HG03045 (cell line): ENCODE measurements around the gene ZBTB20.

Experiments used
- ATAC-seq: cut with Tn5 transposase; IDR thresholded peaks from one replicate; pipeline ENCODE4 v1.9.1; 2021; ENCODE audit warnings: mild to moderate bottlenecking, moderate library complexity; ENCODE audit not compliant: unreplicated experiment

Gene ZBTB20

DNA sequence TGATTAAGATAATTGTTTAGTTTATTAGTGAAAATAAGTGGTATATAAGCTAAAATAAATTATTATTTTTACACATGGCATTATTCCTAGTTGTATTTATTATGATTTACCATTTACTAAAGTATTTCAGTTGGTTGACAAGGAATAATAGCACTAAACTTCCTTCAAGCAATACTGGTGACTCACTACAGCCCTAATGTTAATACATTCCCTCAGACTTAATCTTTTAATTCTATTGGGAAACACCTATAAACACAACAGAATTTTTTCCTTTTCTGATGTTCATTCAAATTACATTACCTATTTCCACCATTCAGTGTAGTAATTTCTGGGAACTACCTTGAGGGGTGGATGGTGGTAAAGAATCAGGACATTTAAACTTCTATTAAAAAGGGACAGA lies 589.3 kb downstream of the ZBTB20 start:
- ATAC-seq: no peak

DNA sequence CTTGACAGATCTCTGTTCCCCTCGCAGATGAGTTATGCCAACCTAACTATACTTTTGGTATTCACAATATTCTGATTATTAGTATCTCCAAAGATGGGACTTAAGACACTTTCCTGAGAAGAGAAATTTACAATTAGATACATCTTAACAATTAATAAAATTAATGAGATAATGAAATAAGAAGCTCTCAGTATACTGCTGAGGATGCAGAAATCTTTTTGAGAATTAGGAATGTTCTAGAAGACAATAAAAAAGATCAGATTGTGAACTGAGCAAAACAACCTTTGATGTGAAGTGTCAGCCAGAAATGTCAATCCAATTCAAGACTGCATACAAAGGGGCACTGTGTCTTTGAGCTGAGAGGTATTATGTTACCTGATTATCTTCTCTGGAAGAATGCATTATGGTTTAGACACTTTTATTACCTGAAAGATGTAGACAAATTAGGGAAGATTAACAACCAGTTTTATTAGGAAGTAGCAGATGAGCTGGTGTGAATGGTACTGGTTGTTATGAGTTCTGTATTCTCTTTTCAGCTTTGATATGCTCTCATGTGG lies 590.4 kb downstream of the ZBTB20 start:
- no peak for ATAC-seq

DNA sequence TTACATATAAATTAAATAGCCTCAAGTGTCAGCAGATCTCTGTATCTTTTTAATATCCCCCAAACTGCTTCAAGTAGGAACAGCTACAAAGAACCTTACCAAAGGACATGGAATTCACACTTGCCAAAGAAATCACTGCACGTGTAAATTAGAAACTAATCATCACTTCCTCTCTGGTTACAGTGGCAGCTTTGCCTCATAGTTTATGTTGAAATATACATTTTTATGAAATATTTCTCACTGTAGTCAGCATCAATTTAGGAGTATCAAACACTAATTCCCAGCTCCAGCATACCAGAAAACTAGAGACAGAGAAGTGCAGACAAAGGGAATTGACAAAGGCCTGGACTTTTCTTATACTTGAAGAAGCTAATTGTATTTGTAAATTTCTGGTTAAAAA lies 592.4 kb downstream of the ZBTB20 start:
- no peak for ATAC-seq

DNA sequence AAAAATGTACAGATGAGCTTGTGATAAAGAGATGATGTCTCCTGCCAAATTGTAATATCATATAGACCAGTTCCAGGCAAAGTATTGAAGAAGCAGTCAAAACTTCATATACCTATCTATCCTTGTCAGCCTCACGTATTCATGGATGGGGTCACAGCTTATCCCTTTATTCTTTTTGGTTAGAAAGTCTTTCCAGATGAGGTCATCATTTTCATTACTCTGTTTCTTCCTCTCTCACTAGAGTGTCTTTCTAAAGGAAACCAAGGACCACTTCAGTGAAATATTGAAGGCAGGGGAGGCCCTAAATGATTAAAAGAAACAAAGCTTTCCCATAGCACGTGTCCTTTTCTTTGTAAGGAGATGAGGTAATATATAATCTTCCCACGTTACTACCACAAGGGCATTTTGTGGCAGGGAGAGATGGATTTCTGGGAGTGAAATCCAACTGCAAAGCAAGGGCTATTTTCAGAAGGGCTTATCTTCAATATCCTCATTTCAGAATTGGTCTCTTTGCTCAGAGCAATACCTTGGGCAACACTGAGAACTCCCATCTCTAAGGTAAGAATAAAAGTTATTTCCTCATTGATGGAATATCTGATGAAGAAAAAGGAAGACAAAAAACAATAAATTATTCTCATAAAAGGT lies 593.0 kb downstream of the ZBTB20 start:
- no peak for ATAC-seq

DNA sequence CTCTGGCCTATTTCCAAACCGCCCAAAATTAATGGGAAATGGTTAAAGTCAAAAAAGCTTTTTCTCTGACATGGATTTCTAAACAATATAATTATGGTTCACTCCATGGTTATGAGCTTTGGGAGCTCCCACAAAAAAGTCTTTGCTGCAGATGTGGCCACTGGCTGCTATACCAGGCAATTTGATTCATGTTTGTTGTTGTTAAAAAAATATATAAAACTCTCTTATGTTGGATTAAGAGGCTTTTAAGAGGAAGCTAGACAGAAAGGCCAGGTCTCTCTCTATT lies 594.6 kb downstream of the ZBTB20 start:
- ATAC-seq: no peak

DNA sequence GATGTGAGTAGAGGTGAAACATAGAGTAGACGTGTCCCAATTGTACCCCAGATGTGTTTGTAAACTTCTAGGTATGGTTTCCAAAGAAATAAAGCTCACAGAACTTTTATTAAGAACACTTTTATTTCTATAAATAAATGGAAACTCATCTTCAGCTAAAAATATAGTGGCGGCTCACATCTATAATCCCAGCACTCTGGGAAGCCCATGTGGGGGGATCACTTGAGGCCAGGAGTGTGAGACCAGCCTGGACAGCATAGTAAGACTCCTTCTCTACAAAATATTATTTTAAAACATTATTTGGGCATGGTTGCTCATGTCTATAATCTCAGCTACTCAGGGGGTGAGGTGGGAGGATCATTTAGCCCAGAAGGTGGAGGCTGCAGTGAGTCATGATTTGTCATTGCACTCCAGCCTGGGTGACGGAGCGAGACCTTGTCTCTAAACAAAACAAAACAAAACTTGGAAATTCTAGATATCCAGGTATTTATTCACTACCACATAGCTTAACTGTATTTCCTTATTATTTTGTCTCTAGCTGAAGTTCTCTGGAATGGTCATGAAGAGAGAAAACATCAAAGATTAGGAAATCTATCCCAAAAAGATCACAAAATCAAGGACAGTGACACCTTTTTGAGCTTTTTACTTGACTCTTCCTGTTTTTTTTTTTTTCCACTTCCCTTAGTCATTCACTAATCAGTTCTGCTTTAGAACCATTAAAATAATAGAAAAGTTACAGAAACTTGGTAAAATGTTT lies 595.1 kb downstream of the ZBTB20 start:
- ATAC-seq: no peak

DNA sequence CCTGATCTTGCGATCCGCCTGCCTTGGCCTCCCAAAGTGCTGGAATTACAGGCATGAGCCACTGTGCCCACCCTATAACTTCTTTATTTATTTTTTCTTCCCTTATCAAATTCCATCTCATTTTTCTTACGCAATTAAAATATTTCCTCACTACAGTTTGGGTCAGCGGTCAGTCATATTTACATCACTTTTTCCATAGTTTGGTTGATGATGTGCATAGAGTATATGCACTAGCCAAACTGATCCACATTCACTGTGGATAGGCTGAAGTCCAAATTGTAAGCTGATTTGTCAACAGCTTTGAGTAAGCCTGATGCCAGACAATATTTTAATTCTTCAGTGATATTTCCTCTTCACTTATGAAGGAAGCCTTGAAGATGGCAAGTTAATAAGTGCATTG lies 596.9 kb downstream of the ZBTB20 start:
- ATAC-seq: no peak

DNA sequence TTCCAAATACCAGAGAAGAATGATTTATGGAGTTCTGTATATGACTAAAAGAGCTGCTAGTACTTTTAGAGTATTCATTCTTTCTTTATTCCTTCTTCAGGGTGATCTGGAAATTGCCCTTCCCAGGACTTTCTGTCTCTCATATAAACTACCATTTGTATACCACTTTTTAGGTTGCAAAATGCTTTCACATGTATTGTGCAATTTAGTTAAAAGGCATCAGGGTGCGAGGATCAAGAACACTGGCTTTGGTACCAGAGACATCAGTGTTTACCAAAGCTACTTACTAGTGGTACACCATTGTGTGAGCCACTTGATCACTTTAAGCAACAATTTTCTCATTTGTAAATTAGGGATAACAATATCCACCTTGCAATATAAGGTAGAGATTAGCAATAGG lies 601.9 kb downstream of the ZBTB20 start:
- ATAC-seq: no peak

DNA sequence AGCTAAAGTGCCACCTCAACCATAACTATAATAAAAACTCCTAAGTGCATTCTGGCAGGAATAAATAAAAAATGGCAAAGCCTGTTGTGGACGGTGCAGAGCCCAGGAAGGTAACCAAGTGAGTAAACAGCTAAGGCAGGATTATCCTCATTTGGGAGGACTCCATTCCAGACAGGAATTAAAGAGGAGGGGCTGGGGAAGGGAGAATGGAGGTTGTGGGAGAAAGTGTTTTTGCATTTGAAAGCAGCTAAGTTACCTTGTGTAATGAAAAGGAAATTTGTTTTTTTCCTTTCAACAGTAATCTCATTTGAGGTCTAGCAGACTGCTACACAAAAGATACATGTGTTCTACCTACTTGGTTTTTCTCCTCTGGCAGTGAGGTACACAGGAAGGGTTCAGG lies 604.7 kb downstream of the ZBTB20 start:
- no peak for ATAC-seq

DNA sequence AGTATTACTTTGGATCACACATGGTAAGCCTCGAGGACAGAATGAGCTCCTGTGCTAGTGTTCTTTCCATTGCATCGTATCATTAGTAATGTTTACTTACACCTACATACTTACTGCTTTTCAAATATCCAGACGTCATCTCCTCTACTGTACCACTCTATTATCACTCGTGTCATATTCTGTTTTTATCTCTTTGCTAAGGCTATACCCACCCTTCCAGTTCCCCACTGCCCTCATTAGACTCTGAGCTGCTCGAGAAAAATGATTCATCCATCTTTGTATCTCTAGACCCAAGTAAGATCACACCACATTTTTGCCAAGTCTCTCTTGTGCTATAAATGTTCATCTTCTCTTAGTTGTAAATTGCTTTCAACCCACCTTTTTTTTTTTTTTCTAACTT lies 607.6 kb downstream of the ZBTB20 start:
- ATAC-seq: no peak

DNA sequence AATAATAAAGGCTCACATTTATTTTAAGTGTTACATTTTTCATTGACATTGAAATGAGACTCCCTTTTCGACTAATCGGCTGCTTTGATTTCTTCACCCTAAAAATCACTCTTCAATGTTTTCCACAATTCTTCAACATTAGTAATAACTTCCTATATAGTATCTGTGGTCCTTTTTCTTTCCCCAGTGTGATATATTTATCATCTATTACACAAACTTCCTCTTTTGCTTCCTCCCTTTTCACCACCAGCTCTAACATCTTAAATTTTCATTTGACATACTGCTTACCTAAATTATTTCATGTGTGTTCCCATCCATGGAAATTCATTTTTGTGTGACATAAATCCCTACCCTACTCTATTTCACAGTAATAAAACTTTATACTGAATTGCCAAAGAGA lies 608.9 kb downstream of the ZBTB20 start:
- no peak for ATAC-seq

DNA sequence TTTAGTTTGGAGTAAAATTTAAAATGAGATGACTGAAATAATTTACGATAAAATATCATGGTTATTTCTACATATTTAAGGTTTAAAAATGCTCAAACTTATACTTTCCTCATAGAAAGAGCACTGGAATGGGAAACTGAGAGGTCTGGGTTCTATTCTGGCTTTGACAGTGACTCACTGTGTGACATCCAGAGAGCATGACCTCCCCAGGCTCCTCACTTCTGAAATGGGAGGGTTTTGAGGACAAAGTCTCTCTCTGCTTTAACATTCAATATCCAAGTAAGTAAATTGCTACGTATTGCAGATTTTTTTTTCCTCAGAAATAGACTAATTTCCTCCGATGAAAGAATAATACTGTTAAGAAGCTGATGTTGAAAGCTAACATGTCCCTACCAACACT lies 618.6 kb downstream of the ZBTB20 start:
- ATAC-seq: no peak

DNA sequence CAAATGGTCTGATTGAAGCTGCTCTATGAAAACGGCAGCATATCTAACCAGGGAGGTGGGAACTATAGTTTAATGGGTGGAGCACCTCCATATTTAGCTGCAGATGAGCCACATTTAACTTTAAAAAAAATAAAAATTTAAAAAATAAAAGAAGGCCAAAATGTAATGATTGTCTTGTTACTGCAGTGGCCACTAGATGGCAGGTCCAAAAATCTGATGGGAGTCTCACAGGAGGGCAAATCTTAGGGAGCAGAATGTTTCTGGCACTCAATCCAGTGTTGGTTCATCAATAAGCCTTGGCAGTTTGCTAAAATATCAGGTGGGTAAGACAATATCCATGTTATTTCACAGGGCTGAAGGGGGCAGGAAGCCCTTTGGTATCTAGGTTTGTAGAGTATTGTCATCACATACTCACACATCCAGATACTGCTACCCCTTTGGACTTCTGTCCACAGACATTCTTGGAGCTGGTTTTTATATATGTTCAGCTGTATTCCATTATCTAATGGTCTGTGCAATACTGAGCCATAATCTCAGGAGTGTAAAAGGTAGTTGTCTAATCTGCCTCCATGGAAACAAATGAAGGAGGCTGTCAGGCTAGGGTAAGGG lies 619.9 kb downstream of the ZBTB20 start:
- no peak for ATAC-seq

DNA sequence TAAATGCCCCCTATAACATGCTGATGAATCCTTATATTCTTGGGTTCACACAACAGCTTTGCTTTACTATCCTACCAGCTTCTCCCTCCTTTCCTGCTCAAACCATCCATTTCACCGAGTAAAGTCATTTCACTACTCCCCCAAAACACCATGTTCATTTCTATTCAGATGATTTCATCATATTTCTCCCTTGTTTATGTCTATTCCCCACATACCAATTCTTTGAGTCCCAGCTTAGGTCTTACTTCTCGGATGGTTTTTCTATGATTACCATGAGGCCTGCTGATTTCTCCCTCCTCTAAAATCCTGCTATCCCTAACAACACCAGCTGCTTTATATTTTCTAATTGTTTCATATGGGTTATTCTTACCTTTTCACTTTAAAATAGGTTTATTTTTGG lies 621.8 kb downstream of the ZBTB20 start:
- ATAC-seq: no peak

DNA sequence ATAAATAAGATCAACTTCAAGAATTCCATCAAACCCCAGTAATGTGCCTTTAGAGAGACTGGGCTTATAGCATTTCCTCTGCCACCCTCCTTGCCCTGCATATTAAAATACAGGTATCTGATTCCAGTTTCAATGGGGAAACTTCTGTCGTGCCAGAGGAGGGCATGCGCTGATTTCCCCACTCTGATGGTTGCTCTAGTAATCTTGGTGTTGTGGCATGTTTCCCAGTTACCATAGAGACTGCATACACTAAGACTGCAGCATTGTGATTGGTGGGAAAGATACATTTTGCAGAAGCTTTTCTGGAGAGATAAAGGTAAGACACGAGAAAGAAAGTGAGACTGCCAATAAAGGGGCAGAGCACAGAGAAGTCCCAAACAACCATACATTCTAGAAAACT lies 627.7 kb downstream of the ZBTB20 start:
- peak; percentile 79 for ATAC-seq

DNA sequence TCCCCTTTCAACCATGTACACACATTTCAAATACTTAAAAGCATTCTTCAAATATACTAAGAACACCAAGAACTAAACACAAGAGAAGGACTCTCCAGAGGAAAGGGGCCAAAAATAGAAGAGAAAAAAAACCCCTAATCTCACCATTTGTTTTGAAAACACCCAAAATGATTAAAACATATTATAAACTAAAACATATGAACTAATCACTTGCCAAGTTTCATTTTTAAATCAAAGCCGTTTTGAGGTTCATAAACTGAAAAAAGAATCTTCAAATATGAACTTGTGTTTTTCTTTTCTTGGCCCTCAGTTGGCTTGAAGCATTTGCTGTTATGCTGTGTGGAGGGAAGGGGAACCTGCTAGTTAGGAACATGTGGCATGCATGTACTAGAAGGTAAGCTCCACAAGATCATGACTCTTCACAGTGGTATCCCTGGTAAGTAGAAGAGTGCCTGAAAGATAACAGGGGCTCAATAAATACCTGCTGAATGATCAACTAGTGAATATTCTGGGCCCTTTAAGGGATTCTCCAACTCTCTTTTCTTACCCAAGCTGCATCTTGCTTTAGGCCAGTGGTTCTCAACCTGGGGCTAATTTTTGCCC lies 628.8 kb downstream of the ZBTB20 start:
- no peak for ATAC-seq

DNA sequence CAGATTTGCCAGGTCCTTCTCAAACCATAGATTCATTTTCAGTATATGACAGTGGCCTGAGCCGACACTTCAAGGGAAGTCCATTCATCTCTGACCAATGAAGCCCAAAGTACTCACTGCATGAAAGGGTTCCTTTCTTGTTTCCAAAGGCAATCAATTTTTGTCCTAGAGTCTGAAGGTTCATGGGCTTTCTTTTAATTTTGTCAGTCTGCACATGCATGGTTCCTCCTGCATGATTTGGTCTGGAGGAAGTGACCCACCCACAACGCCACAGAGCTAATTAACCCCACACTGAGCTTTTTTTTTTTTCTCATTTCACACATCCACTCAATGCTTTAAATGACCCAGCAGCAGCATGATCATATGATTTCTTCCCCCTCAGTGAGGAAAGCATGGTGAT lies 636.9 kb downstream of the ZBTB20 start:
- ATAC-seq: no peak

DNA sequence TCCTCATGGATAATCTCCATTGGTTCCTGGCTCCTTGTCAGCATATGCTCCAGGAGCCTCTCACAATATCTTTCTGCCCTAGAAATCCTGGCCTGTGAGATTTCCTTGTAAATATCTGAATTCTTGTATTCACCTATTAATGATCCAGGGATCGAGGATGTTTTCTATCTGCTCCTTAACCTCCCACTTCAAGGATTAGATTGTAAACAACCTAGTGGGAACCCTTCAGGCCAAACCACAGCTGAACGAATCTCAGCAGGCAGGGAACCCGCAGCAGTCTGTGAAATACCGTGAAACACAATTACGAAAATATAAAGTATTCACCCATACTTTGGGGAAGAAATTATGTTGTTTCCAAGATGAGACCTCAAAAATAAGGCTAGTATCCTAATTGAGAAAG lies 637.3 kb downstream of the ZBTB20 start:
- no peak for ATAC-seq

DNA sequence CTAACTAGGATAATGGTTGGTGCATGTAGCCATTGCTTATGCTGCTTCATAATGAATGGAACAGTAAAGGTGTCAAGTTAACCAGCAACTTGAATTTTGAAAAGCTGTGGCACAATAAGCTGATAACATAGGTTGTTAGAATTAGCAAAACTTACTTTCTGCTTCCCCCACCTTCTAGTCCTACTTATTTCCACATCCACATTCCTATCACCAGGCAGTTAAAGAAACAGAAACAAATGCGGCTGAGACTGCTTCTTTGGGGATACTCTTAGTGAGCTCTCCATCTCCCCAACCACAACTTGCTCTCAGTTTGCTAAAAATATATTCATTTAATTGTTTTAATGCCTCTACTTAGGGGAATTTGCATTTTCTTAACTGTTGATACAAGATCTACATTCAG lies 638.1 kb downstream of the ZBTB20 start:
- ATAC-seq: no peak

DNA sequence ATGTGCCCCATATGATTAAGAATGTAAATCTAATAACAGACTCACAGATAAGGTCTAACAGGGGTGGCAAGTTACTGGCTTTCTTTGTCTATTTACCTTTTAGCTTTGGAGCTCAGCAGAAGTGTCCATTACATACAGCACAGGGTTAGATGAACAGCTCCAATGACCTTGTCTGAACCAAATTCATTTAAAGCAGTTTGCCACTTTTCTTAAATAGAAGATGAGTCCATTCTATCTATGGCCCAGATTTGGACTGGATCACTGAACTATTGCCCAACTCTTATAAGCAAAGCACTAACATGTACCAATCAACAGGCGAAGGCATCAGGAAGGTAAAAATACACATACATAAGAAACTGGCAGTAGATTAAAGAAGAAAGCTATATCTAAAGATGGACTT lies 638.9 kb downstream of the ZBTB20 start:
- ATAC-seq: no peak

DNA sequence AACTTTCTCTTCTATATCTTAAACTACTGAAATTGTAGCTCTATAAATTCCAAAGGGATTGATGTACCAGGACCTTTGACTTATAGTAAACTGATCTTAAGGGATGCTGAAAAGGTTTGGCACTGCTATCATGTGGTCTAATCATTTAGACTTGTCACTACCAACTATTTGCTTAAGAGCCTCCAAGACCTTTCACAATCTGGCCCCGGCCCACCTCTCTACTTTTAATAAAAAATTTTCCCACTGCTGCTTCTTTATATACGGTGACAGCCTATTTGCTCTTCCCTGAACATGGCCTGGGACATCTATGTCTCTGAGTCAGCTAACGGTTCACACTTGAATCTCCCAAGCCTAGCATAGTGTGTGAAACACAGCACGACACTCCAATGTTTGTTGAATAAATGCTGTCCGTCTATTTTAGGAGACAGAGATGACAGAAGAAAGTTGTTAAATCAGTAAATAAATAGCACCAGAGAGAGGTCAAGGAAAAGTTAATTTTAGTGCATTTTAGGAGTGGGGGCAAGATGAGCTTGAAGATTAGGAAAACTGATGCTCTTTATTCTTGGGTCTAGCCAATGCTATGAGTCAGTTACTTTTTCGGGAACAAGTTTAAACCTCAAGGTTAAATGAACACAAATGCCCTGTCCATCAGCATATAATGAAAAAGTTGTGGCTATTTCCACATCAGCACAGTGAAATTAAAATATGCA lies 640.3 kb downstream of the ZBTB20 start:
- no peak for ATAC-seq
